Cardiac fibroblast (primary cell): ENCODE data around the gene PDZD4.

Experiments
- DNase-seq, 2 donors: peaks; one replicate each; pipeline versions ENCODE4 v3.0.0 to v3.0.0-alpha.2; 2010; ENCODE audit warnings: low read depth in 2 of 2
- H3K4me3 ChIP-seq, 2 donors: replicated peaks in 1 of 2; 1 replicate in 1 of 2; 2 replicates in 1 of 2; pipeline ENCODE4 v1.5.1; 2011; ENCODE audit warnings: low read depth in 2 of 2, low read length in 2 of 2, mild to moderate bottlenecking in 2 of 2, moderate library complexity in 1 of 2
- TF ChIP-seq, protein P1 (sequence below): IDR thresholded peaks from one replicate; pipeline ENCODE4 v1.5.1; 2011; ENCODE audit warnings: low read depth, mild to moderate bottlenecking, low read length, inconsistent platforms

Gene PDZD4

DNA sequence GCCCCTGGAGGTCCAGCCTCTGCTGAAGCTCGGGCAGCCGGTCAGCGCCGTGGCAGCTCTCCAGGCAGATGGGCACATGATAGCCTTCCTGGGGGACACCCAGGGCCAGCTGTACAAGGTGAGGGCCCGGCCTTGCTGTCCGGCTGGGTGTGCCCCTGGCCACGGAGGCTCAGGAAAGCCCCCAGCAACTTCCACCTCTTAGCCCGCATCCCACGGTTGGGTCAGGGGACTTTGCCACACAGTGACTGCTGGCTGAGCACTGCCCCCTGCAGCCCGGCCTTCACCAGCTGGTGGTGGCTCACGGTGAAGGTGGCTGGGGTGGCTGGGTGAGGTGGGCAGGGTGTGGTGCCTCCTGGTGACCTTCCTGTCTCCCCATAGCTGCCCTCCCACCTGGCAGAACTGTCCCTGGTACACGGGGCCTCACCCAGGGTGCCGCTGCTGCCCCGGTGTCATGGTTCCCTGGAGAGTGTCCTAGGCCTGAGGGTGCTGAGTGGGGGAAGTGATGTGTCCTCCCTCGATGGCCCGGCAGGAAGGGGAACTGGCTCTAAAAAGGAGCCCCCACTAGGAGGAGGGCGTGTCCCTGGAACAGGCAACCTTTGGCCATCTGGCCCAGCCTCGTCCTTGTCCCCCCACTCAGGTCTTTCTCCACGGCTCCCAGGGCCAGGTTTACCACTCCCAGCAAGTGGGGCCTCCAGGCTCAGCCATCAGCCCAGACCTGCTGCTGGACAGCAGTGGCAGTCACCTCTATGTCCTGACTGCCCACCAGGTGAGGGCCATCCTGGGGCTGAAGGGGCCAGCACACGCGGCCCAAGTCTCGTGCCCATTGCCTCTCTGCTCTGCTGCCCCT is 61.8 kb downstream of the PDZD4 start:
- TF ChIP-seq, protein P1, sequence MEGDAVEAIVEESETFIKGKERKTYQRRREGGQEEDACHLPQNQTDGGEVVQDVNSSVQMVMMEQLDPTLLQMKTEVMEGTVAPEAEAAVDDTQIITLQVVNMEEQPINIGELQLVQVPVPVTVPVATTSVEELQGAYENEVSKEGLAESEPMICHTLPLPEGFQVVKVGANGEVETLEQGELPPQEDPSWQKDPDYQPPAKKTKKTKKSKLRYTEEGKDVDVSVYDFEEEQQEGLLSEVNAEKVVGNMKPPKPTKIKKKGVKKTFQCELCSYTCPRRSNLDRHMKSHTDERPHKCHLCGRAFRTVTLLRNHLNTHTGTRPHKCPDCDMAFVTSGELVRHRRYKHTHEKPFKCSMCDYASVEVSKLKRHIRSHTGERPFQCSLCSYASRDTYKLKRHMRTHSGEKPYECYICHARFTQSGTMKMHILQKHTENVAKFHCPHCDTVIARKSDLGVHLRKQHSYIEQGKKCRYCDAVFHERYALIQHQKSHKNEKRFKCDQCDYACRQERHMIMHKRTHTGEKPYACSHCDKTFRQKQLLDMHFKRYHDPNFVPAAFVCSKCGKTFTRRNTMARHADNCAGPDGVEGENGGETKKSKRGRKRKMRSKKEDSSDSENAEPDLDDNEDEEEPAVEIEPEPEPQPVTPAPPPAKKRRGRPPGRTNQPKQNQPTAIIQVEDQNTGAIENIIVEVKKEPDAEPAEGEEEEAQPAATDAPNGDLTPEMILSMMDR, result no peak
- DNase-seq, result no peak
- H3K4me3 ChIP-seq, result no peak overlapping the region

DNA sequence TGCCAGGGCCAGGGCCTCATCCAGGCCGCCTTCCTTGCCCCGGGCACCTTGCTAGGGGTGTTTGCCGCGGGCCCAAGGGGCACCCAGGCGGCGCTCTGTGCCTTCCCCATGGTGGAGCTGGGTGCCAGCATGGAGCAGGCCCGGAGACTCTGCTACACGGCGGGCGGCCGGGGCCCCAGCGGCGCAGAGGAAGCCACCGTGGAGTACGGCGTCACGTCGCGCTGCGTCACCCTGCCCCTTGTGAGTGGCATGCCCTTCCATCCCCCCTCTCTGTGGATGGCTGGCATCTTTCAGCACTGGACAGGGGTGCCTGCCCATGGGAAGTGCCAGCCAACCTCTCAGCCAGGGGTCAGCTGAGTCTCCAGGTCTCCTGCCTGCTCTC is 62.7 kb downstream of the PDZD4 start:
- TF ChIP-seq, protein P1, result no peak

DNA sequence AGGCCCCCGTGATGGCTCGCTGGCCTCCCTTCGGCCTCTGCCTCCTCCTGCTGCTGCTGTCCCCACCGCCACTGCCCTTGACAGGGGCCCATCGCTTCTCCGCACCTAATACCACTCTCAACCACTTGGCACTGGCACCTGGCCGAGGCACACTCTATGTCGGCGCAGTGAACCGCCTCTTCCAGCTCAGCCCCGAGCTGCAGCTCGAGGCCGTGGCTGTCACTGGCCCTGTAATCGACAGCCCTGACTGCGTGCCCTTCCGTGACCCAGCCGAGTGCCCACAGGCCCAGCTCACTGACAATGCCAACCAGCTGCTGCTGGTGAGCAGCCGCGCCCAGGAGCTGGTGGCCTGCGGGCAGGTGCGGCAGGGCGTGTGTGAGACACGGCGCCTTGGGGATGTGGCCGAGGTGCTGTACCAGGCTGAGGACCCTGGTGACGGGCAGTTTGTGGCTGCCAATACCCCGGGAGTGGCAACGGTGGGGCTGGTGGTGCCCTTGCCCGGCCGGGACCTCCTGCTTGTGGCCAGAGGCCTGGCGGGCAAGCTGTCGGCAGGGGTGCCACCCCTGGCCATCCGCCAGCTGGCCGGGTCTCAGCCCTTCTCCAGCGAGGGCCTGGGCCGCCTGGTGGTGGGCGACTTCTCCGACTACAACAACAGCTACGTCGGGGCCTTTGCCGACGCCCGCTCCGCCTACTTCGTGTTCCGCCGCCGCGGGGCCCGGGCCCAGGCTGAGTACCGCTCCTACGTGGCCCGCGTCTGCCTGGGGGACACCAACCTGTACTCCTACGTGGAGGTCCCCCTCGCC is 63.3 kb downstream of the PDZD4 start:
- no peak overlapping the region for H3K4me3 ChIP-seq
- no peak for DNase-seq
- TF ChIP-seq, protein P1, result no peak

More for the DNA sequence above, 62.7 kb downstream of the PDZD4 start:
- no peak overlapping the region for H3K4me3 ChIP-seq
- DNase-seq, result no peak

DNA sequence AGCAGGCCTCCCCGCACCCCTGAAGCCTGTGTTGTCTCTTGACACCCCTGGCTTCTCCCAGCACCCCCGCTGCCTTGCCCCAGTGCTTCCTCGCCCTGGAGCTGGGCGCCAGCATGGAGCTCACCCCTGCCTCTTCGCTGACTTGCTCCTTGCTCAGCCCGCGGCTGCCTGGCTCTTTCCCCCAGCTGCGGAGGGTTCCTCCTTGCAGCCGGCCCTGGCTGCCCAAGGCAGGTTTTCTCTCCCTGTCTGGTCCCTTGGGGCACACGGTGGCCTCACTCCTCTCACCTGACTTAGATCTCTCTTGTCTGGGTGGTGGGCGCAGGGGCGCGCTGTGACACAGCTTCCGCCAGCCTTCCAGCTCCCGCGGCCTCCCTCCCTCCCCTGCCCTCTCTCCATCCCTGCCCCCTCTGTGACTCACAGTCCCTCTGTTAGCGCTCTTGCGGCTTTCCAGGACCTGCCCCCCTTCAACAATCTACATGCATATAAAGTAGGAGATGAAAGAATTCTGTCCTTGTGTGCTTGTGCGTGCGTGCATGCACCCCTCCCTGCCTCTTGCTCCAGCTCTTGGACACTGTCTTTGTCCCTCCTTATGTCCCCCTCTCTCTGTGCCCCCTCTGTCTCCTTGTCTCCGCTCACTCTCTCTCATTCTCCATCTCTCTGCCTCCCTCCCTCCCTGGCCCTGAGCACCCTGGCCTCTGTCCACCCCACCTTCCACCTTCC is 64.1 kb downstream of the PDZD4 start:
- TF ChIP-seq, protein P1, result no peak
- peak overlapping the region; percentile 19 to 50 for H3K4me3 ChIP-seq
- peak; percentile 59 to 70 for DNase-seq

DNA sequence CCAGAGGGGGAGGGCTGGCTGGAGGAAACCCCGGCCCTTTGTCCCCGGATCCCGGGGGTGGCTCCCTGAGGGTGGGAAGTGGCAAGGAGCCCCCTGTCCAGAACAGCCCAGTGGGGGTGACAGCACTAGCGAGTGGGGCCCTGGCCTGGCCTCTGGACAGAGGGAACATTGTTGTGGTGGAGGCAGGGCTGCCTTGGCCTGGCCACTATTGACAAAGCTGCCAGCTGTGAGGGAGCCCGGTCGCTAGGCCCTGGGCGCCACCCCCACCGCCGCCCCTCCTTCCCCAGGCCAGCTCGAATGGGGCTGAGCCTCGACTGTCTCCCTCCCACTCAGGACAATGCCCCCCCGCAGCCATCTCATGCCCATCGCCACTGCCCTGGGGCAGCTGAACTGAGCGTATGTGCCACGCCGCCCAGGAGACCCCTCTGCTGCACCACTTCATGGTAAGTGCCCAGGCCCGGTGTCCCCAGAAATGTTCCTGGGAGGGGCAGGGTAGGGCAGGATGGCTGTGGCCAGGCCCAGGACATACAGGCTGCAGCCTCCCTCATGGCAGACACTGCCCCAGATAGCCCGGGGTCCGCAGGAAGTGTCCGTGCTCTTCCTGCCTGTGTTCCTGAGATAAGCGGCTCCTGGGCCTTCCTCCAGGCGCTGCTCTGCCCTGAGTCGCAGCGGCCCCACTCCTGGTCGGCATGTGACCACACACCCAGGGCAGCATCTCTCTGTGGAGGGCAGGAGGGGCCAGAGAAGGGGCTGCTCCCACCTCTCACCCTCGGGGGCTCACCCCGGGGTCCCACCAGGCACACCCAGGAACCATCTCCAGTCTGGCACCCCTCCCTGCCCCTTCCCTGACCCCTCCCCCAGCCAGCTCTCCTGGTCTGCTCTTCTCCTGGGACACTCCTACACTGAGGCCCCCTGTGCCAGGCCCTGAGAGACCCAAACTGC is 64.9 kb downstream of the PDZD4 start:
- TF ChIP-seq, protein P1, result no peak
- peak overlapping the region; percentile 19 to 50 for H3K4me3 ChIP-seq
- DNase-seq, result peak in 1 of 2 donors; percentile 21

DNA sequence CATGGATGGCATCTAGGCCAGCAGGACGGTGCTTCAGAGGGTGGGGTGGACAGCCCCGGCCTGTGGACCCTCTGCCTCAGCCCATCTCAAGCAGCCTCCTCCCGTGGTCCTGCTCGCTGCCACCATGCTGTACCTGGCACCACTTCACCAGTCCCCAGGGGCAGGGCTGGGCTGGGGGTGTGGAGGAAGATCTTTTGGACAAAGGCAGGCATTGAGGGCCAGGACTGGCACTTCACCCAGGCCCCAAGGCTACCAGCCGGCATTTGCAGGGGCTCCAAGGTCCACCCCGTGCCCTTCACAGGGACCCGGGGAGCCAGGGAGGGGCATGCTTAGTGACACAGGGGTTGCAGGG is 65.6 kb downstream of the PDZD4 start:
- TF ChIP-seq, protein P1, result no peak
- H3K4me3 ChIP-seq, result peak overlapping the region; percentile 28 to 50
- DNase-seq, result no peak
